Panc1 (cell line): ENCODE data around the gene CDK1. TPM values are rescaled to one million over a fixed set of nuclear protein-coding genes. Genes with fewer than 3 reads are reported as not detected.

ENCODE experiments used
- ATAC-seq: fragments of 200-7000 bp; cut with Tn5 transposase; 2 replicates; pipeline ENCODE4 v1.9.1; 2020; ENCODE audit warnings: mild to moderate bottlenecking, moderate library complexity
- BruUV-seq: library from RNA; stranded (reverse); fragments of 400-500 nt; replicated peaks from 2 replicates; lab custom pipeline; 2021; lab: Mats Ljungman, UMichigan
- CTCF ChIA-PET: fragments of 300-600 bp; sonication (Branson Sonifier 250); formaldehyde crosslinking; loops from one replicate; lab custom pipeline; 2022; ENCODE audit warnings: antibody characterized with exemption; lab: Charles Lee
- POLR2A ChIA-PET: fragments of 300-600 bp; sonication (Branson Sonifier 250); formaldehyde crosslinking; loops from one replicate; lab custom pipeline; 2022; ENCODE audit warnings: antibody characterized with exemption; lab: Charles Lee
- DNase-seq: peaks from one replicate; pipeline ENCODE4 v3.0.0-alpha.2; 2010; ENCODE audit warnings: low read depth, low spot score
- H3K27ac ChIP-seq: 2 replicates; pipeline ENCODE4 v1.5.1; 2011; ENCODE audit warnings: mild to moderate bottlenecking, low read length, inconsistent platforms
- H3K27me3 ChIP-seq: fragments of 200-500 bp; sonication (Bioruptor generic); 2 replicates; pipeline ENCODE4 v1.6.0; 2014; ENCODE audit warnings: low read length, inconsistent platforms; ENCODE audit not compliant: control insufficient read depth, insufficient read depth
- H3K36me3 ChIP-seq: fragments of 200-500 bp; sonication (Bioruptor generic); 2 replicates; pipeline ENCODE4 v1.5.1; 2014; ENCODE audit warnings: inconsistent platforms, mild to moderate bottlenecking, low read length, moderate library complexity; ENCODE audit not compliant: control insufficient read depth, insufficient read depth
- H3K4me1 ChIP-seq: 2 replicates; pipeline ENCODE4 v1.5.1; 2011; ENCODE audit warnings: inconsistent platforms, mild to moderate bottlenecking, low read length, moderate library complexity; ENCODE audit not compliant: control insufficient read depth, insufficient read depth
- H3K4me3 ChIP-seq, 2 experiments: 2 replicates each; pipeline ENCODE4 v1.5.1; 2011 to 2012; ENCODE audit warnings: low read depth in 2 of 2, low read length in 2 of 2, mild to moderate bottlenecking in 2 of 2, inconsistent platforms in 1 of 2, moderate library complexity in 1 of 2
- H3K9me3 ChIP-seq: fragments of 200-500 bp; sonication (Bioruptor generic); 2 replicates; pipeline ENCODE4 v1.5.1; 2014; ENCODE audit warnings: low read depth, mild to moderate bottlenecking, inconsistent platforms, low read length, moderate library complexity; ENCODE audit not compliant: control insufficient read depth, insufficient read depth
- POLR2AphosphoS5 ChIP-seq: IDR thresholded peaks from 2 replicates; pipeline ENCODE4 v1.6.1; 2012; ENCODE audit warnings: mild to moderate bottlenecking, low read depth, low read length, moderate library complexity
- SIN3A ChIP-seq: IDR thresholded peaks from 2 replicates; pipeline ENCODE4 v1.6.1; 2012; ENCODE audit warnings: low read depth, mild to moderate bottlenecking, low read length, moderate library complexity, borderline replicate concordance; ENCODE audit not compliant: insufficient read depth
- TCF7L2 ChIP-seq: IDR thresholded peaks from 2 replicates; pipeline ENCODE4 v1.6.1; 2011; ENCODE audit warnings: mild to moderate bottlenecking, low read depth, low read length, inconsistent platforms
- in situ Hi-C: cut with HindIII; loops from 2 replicates; pipeline ENCODE4 v1.10.0; 2016; ENCODE audit warnings: low sequenced_read_pairs, low pct_unique_long_range_greater_than_20kb
- intact Hi-C: fragments of 100-400 bp; cut with micrococcal nuclease; formaldehyde crosslinking; loops from one replicate; pipeline ENCODE4 v1.10.0; 2022; ENCODE audit not compliant: unreplicated experiment
- total RNA-seq: library from RNA; stranded (reverse); gene quantifications from one replicate; pipeline ENCODE4 v1.2.1, GENCODE V29; 2021; ENCODE audit not compliant: unreplicated experiment
- TF ChIP-seq, protein P1 (sequence below): fragments of 450-650 bp; IDR thresholded peaks from 2 replicates; pipeline ENCODE4 v1.5.1; 2017; ENCODE audit warnings: mild to moderate bottlenecking
- TF ChIP-seq, protein P2 (sequence below), 2 experiments: IDR thresholded peaks; 2 replicates each; pipeline ENCODE4 v1.6.1; 2011 to 2012; ENCODE audit warnings: low read depth in 2 of 2, control low read depth in 1 of 2, low read length in 1 of 2, mild to moderate bottlenecking in 1 of 2, moderate library complexity in 1 of 2; ENCODE audit not compliant: insufficient read depth in 1 of 2

CDK1 gene
- total RNA-seq, 1 experiment from 2014 or later, result 75.5 TPM

DNA sequence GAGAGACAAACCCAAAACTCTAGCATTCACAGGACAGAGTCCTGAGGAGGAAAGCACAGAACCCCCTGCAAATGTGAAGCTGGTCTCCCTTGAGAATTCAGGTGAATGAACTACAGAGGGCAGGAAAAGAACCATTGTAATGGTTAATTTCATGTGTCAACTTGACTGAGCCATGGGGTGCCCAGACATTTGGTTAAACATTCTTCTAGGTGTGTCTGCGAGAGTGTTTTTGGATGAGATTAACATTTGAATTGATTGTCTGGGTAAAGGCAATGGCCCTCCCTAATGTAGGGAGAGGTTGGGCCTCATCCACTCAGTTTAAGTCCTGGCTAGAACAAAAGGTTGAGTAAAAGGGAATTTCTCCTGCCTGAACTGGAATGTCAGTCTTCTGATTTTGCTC is 15.7 kb upstream of the CDK1 start:
- no peaks in the 10 kb centered on the region for H3K4me1 ChIP-seq
- H3K27ac ChIP-seq, result no peak overlapping the region
- CTCF ChIA-PET, result no interaction called here
- intact Hi-C loops, result loop anchor here (10.0 kb wide), 1 partner anchor 108 kb away; no protein-coding TSS in a partner anchor
- TF ChIP-seq, protein P1, sequence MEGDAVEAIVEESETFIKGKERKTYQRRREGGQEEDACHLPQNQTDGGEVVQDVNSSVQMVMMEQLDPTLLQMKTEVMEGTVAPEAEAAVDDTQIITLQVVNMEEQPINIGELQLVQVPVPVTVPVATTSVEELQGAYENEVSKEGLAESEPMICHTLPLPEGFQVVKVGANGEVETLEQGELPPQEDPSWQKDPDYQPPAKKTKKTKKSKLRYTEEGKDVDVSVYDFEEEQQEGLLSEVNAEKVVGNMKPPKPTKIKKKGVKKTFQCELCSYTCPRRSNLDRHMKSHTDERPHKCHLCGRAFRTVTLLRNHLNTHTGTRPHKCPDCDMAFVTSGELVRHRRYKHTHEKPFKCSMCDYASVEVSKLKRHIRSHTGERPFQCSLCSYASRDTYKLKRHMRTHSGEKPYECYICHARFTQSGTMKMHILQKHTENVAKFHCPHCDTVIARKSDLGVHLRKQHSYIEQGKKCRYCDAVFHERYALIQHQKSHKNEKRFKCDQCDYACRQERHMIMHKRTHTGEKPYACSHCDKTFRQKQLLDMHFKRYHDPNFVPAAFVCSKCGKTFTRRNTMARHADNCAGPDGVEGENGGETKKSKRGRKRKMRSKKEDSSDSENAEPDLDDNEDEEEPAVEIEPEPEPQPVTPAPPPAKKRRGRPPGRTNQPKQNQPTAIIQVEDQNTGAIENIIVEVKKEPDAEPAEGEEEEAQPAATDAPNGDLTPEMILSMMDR, result no peak
- TF ChIP-seq POLR2AphosphoS5, result no peak
- TF ChIP-seq SIN3A, result no peak
- TF ChIP-seq, protein P2, sequence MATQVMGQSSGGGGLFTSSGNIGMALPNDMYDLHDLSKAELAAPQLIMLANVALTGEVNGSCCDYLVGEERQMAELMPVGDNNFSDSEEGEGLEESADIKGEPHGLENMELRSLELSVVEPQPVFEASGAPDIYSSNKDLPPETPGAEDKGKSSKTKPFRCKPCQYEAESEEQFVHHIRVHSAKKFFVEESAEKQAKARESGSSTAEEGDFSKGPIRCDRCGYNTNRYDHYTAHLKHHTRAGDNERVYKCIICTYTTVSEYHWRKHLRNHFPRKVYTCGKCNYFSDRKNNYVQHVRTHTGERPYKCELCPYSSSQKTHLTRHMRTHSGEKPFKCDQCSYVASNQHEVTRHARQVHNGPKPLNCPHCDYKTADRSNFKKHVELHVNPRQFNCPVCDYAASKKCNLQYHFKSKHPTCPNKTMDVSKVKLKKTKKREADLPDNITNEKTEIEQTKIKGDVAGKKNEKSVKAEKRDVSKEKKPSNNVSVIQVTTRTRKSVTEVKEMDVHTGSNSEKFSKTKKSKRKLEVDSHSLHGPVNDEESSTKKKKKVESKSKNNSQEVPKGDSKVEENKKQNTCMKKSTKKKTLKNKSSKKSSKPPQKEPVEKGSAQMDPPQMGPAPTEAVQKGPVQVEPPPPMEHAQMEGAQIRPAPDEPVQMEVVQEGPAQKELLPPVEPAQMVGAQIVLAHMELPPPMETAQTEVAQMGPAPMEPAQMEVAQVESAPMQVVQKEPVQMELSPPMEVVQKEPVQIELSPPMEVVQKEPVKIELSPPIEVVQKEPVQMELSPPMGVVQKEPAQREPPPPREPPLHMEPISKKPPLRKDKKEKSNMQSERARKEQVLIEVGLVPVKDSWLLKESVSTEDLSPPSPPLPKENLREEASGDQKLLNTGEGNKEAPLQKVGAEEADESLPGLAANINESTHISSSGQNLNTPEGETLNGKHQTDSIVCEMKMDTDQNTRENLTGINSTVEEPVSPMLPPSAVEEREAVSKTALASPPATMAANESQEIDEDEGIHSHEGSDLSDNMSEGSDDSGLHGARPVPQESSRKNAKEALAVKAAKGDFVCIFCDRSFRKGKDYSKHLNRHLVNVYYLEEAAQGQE (IDR thresholded peaks at IDR 0.05; ENCODE audit: insufficient read depth in 1 of 2, low read depth in 2 of 2, low read length in 1 of 2), result no peak
- no peak for TF ChIP-seq TCF7L2
- H3K27me3 ChIP-seq, result peaks cover 8% of the 10 kb centered on the region
- ATAC-seq, result no peak
- DNase-seq, result no peak
- H3K4me3 ChIP-seq, result no peak overlapping the region
- no TSS peak for BruUV-seq
- H3K9me3 ChIP-seq, result no peaks in the 10 kb centered on the region
- in situ Hi-C loops, result no loop called here
- POLR2A ChIA-PET, result no interaction called here
- no peaks in the 10 kb centered on the region for H3K36me3 ChIP-seq

DNA sequence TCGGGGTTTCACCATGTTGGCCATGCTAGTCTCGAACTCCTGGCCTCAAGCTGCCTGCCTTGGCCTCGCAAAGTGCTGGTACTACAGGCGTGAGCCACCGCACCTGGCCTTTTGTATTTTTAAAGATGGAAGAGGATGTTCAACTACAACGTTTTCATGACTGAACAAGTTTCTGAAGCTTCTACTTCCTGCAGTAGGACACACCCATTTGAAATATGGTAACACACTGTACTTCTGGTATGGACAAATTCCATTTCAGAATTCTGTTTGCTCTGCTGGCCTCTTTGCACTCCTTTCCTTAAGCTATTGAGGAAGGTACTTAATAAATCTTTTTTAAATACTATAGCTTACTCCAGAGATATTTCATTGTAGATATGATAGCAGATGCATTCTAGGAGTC is 10.9 kb upstream of the CDK1 start:
- intact Hi-C loops, result loop anchor here (5.0 to 10.0 kb wide), 3 partner anchors 113 to 320 kb away; no protein-coding TSS in a partner anchor
- no peak for DNase-seq

More for the DNA sequence above, 10.9 kb upstream of the CDK1 start:
- TF ChIP-seq SIN3A (no peak), TCF7L2 (no peak), POLR2AphosphoS5 (no peak)
- TF ChIP-seq, protein P2 (IDR thresholded peaks at IDR 0.05; ENCODE audit: insufficient read depth in 1 of 2, low read depth in 2 of 2, low read length in 1 of 2), result no peak
- TF ChIP-seq, protein P1, result no peak
- no peak overlapping the region for H3K4me3 ChIP-seq
- H3K36me3 ChIP-seq, result no peaks in the 10 kb centered on the region
- no peaks in the 10 kb centered on the region for H3K4me1 ChIP-seq
- in situ Hi-C loops, result no loop called here
- H3K27me3 ChIP-seq, result peaks cover 7% of the 10 kb centered on the region; the same call in 1 of the 2 replicates
- H3K27ac ChIP-seq, result no peak overlapping the region
- POLR2A ChIA-PET, result no interaction called here
- BruUV-seq, result no TSS peak
- H3K9me3 ChIP-seq, result no peaks in the 10 kb centered on the region
- CTCF ChIA-PET, result interaction anchor here (0.6 kb wide), 2 partner anchors 19 to 182 kb away, joined by 3 to 5 read pairs; no protein-coding TSS in a partner anchor
- no peak for ATAC-seq
